Upper lobe of left lung (tissue), 4 donors: ENCODE results near the gene OSR1.

ENCODE experiments used
- EP300 ChIP-seq, 4 donors: sonication (generic); formaldehyde crosslinking; IDR thresholded peaks; one replicate each; pipeline ENCODE4 v1.5.1; 2017; ENCODE audit warnings: antibody characterized with exemption in 4 of 4, control low read depth in 2 of 4
- POLR2A ChIP-seq, 4 donors: fragments of 450-650 bp; IDR thresholded peaks; one replicate each; pipeline ENCODE4 v1.5.1; 2016 to 2017; ENCODE audit warnings: antibody characterized with exemption in 4 of 4, mild to moderate bottlenecking in 2 of 4
- TF ChIP-seq, protein P1 (sequence below), 6 experiments: fragments of 450-650 bp in 4 of 6; fragments of 200-600 bp in 2 of 6; sonication (generic) in 2 of 6; IDR thresholded peaks; one replicate each; pipeline ENCODE4 v1.5.1; 2016 to 2019; ENCODE audit warnings: antibody characterized with exemption in 6 of 6

DNA sequence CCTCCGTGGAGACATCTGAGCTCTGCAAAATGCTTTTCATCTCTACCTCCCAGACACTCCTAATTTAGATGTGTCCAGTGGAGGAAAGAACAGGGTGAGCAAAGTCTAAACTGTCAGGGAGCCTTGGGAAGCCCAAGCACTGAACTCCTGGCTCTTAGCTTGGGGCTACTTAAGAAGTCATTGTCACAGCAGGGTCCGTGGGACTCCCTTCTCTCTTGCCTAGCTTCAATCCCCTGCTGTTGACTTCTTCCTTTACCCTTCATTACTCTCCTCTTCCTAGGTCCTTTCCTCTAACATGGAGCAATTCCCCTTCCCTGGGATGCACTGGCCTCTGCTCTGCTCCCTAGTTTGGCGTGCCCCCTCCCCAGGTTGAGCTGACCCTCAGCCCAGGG is 3.4 kb downstream of the OSR1 start:
- TF ChIP-seq, protein P1, sequence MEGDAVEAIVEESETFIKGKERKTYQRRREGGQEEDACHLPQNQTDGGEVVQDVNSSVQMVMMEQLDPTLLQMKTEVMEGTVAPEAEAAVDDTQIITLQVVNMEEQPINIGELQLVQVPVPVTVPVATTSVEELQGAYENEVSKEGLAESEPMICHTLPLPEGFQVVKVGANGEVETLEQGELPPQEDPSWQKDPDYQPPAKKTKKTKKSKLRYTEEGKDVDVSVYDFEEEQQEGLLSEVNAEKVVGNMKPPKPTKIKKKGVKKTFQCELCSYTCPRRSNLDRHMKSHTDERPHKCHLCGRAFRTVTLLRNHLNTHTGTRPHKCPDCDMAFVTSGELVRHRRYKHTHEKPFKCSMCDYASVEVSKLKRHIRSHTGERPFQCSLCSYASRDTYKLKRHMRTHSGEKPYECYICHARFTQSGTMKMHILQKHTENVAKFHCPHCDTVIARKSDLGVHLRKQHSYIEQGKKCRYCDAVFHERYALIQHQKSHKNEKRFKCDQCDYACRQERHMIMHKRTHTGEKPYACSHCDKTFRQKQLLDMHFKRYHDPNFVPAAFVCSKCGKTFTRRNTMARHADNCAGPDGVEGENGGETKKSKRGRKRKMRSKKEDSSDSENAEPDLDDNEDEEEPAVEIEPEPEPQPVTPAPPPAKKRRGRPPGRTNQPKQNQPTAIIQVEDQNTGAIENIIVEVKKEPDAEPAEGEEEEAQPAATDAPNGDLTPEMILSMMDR (IDR thresholded peaks at IDR 0.05): no peak
- TF ChIP-seq EP300 (IDR thresholded peaks at IDR 0.05) (no peak), POLR2A (IDR thresholded peaks at IDR 0.05) (no peak)
